Activated B cell treated with CpG ODN at 0.5 μM for 24 hours (primary cell): ENCODE measurements around the gene IER2. TPM values are rescaled to one million over a fixed set of nuclear protein-coding genes. Genes with fewer than 3 reads are reported as not detected.

ENCODE experiments used
- ATAC-seq: fragments of 200-7000 bp; cut with Tn5 transposase; one replicate; pipeline ENCODE4 v1.10.0; 2021; ENCODE audit warnings: low read depth, mild to moderate bottlenecking, moderate library complexity
- CTCF ChIA-PET: fragments of 350-600 bp; sonication (Branson Sonifier 250); formaldehyde crosslinking; loops from one replicate; lab custom pipeline; 2021; ENCODE audit warnings: antibody characterized with exemption; lab: Charles Lee
- POLR2A ChIA-PET: fragments of 350-600 bp; sonication (Branson Sonifier 250); formaldehyde crosslinking; loops from one replicate; lab custom pipeline; 2021; ENCODE audit warnings: antibody characterized with exemption; lab: Charles Lee
- DNase-seq: peaks from one replicate; pipeline ENCODE4 v3.0.0; 2022
- H3K27ac Mint-ChIP-seq: one replicate; pipeline ENCODE4 v1.8.0; 2020; ENCODE audit warnings: mixed read lengths
- H3K27me3 Mint-ChIP-seq: one replicate; pipeline ENCODE4 v1.8.0; 2021; ENCODE audit warnings: mixed read lengths
- H3K36me3 Mint-ChIP-seq: one replicate; pipeline ENCODE4 v1.8.0; 2021; ENCODE audit warnings: low read depth, mixed read lengths
- H3K4me1 Mint-ChIP-seq: one replicate; pipeline ENCODE4 v1.8.0; 2021; ENCODE audit warnings: mixed read lengths
- H3K4me3 Mint-ChIP-seq: one replicate; pipeline ENCODE4 v1.8.0; 2020; ENCODE audit warnings: mild to moderate bottlenecking, mixed read lengths
- H3K9me3 Mint-ChIP-seq: one replicate; pipeline ENCODE4 v1.8.0; 2020; ENCODE audit warnings: mixed read lengths
- intact Hi-C: fragments of 100-400 bp; cut with micrococcal nuclease; formaldehyde crosslinking; loops from one replicate; pipeline ENCODE4 v1.15.1; 2024
- total RNA-seq: library from RNA; stranded (reverse); gene quantifications from 2 replicates; pipeline ENCODE4 v1.2.3, GENCODE V29; 2022
- TF ChIP-seq, protein P1 (sequence below): fragments of 200-600 bp; IDR thresholded peaks from one replicate; pipeline ENCODE4 v1.8.0; 2022; ENCODE audit warnings: antibody characterized with exemption, mild to moderate bottlenecking

The IER2 gene, protein sequence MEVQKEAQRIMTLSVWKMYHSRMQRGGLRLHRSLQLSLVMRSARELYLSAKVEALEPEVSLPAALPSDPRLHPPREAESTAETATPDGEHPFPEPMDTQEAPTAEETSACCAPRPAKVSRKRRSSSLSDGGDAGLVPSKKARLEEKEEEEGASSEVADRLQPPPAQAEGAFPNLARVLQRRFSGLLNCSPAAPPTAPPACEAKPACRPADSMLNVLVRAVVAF
- 116 and 119 TPM in 2 replicates for total RNA-seq

DNA sequence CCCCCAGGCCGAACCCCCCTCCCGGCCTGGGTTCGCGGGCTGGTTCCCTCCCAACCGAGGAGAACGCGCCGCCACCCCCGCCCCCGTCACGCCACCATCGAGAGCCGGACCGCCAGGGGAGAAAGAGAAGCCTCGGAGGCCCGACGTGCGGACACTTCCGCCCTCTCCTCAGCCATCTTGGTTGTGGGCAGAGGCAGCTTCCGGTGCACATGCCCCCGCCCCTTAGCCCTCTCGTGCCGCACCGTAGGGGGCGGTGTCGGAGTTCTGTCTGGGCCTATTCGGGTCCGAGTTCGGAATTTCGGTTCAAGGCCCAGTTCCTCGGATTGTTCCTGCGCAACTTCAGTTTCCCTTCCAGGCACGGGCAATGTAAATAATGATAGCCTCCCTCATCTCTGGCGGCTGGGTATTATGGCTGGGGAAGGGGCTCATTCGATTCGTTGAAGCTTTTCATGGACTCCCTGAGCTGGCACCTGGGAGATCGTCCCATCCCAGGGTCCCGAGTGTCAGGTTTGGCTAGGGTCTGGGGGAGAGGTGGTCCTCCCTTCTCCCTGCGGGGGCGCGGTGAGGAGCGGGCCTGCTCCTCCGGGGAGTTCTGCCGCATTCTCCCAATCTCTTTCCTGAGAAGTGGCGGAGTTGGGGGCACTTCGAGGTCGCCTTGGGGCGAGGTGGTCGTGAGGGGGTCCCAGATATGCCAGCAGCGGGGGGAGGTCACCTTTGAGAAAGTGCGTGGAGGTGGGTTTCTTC is at the start of gene IER2, which contains the start of gene STX10:
Gene IER2, plus strand, starts transcription at position 225 of the 744 bp plus-strand sequence. CDS start 2,776 bp downstream, outside the sequence.
Gene STX10, minus strand, starts transcription at position 189 of the 744 bp plus-strand sequence. CDS start 202 bp downstream, outside the sequence.
- ATAC-seq (peak; percentile 45), DNase-seq (peak; percentile 88)
- Mint-ChIP-seq H3K27me3 (no peaks in the 10 kb centered on the region), H3K27ac (peak within 1 kb of the TSS; percentile 99), H3K9me3 (no peaks in the 10 kb centered on the region), H3K36me3 (peaks cover 44% of the 10 kb centered on the region), H3K4me3 (peak within 1 kb of the TSS; percentile 99), H3K4me1 (peaks cover 40% of the 10 kb centered on the region)
- ChIA-PET CTCF (interaction anchor here (0.9 to 1.8 kb wide), 7 partner anchors 18 to 112 kb away, joined by 3 to 18 read pairs (median 3); partner anchors contain the start of gene NACC1), POLR2A (interaction anchor here (0.6 to 5.0 kb wide), 18 partner anchors 16 to 1351 kb away, joined by 3 to 258 read pairs (median 4); partner anchors contain the start of genes LYL1, NACC1 and TRMT1)
- intact Hi-C loops: loop anchor here (1.0 to 10.0 kb wide), 9 partner anchors 16 to 987 kb away; partner anchors contain the start of genes ASF1B, CALR, LYL1 and RFX1
- TF ChIP-seq, protein P1, sequence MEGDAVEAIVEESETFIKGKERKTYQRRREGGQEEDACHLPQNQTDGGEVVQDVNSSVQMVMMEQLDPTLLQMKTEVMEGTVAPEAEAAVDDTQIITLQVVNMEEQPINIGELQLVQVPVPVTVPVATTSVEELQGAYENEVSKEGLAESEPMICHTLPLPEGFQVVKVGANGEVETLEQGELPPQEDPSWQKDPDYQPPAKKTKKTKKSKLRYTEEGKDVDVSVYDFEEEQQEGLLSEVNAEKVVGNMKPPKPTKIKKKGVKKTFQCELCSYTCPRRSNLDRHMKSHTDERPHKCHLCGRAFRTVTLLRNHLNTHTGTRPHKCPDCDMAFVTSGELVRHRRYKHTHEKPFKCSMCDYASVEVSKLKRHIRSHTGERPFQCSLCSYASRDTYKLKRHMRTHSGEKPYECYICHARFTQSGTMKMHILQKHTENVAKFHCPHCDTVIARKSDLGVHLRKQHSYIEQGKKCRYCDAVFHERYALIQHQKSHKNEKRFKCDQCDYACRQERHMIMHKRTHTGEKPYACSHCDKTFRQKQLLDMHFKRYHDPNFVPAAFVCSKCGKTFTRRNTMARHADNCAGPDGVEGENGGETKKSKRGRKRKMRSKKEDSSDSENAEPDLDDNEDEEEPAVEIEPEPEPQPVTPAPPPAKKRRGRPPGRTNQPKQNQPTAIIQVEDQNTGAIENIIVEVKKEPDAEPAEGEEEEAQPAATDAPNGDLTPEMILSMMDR: no peak

DNA sequence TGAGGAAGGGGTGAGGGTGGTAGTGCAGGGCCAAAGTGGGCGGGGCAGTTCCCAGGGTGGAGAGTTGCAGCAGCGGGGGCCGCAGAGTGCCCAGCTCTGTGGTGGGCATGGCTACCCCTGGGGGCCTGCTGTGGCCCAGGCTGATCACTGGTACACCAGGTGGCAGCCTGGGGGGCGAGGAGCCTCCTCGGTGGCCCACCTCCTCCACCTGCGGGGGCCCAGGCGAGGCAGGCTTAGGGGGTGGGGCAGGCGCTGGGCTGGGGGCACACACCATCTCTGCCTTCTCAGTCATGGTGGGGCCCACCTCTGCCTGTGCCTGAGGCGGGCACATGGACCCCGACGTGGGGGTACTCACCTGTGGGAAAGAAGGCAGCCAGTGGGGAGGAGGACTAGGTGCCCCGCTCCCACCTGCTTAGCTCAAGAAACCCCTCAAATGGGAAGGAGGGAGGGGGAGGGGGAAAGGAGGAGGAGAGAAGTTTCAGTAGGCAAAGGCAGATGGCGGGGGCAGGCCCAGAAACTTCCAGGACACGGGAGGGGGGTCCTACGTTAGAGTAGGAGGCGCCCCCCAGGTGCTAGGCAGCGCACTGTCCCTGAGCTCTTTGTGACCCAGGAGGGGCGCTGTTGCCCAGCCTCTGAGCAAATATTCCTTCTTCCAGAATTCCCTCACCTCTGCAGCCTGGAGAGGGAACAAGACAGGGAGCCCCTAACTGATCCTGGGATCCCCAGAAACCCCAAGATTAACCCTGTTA is 49.2 kb upstream of the IER2 start:
- ChIA-PET POLR2A (interaction anchor here (0.5 to 8.8 kb wide), 21 partner anchors 11 to 701 kb away, joined by 3 to 158 read pairs (median 8); partner anchors contain the start of genes DNASE2, GADD45GIP1, IER2 and NACC1), CTCF (interaction anchor here (0.8 to 1.7 kb wide), 7 partner anchors 18 to 177 kb away, joined by 3 to 6 read pairs (median 4); partner anchors contain the start of genes IER2 and STX10)
- H3K9me3 Mint-ChIP-seq: no peaks in the 10 kb centered on the region
- peaks cover 21% of the 10 kb centered on the region for H3K36me3 Mint-ChIP-seq
- ATAC-seq (no peak), DNase-seq (no peak)
- no peaks in the 10 kb centered on the region for H3K27me3 Mint-ChIP-seq
- peak overlapping the region; percentile 88 for H3K4me3 Mint-ChIP-seq
- peaks cover 79% of the 10 kb centered on the region for H3K4me1 Mint-ChIP-seq
- intact Hi-C loops: loop anchor here (5.0 kb wide), 2 partner anchors 264 to 309 kb away; partner anchors contain the start of genes JUNB and MAST1
- TF ChIP-seq, protein P1: no peak
- peak overlapping the region; percentile 90 for H3K27ac Mint-ChIP-seq

DNA sequence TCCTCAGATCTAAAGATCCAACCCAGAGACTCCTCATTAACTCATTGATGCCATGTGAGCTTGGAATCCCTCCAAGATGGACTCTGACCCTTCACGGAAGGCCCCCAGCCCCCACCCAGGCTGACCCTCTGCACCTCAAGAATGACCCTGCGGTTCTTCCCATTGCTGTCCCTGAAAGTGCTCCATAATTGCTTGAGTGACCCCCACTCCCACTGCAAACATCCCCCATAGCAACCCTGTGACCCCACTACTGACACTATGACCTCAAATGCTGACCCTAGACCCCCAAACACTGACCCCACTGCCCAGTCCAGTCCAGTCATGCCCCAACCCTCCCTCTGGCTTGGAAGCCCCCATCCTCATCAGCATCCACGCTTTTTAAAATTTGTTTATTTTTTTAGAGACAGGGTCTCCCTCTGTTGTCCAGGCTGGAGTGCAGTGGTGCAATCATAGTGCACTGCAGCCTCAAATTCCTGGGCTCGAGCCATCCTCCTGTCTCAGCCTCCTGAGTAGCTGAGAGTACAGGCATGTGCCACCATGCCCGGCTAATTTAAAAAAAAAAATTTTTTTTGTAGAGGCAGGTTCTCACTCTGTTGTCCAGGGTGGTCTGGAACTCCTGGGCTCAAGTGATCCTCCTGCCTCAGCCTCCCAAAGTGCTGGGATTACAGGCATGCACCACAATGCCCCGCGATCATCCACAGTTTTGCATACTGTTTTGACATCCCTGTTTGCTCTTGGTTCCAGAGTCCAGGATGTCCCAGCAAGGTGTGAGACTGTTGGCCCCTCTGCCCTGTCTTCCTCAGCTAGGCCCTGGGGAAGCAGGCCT is 48.4 kb upstream of the IER2 start:
- H3K36me3 Mint-ChIP-seq: peaks cover 19% of the 10 kb centered on the region
- POLR2A ChIA-PET: interaction anchor here (0.6 to 8.8 kb wide), 13 partner anchors 7 to 700 kb away, joined by 3 to 158 read pairs (median 24); partner anchors contain the start of genes IER2, NACC1, STX10 and TRMT1
- H3K9me3 Mint-ChIP-seq: no peaks in the 10 kb centered on the region
- DNase-seq: no peak
- peak overlapping the region; percentile 88 for H3K4me3 Mint-ChIP-seq
- ATAC-seq: no peak
- H3K27me3 Mint-ChIP-seq: no peaks in the 10 kb centered on the region
- H3K27ac Mint-ChIP-seq: peak overlapping the region; percentile 88
- peaks cover 77% of the 10 kb centered on the region for H3K4me1 Mint-ChIP-seq
- intact Hi-C loops: loop anchor here (2.0 to 5.0 kb wide), 4 partner anchors 49 to 745 kb away; partner anchors contain the start of genes IER2, JUNB, MAST1 and STX10
- CTCF ChIA-PET: interaction anchor here (0.8 to 1.7 kb wide), 6 partner anchors 18 to 176 kb away, joined by 3 to 6 read pairs (median 4); partner anchors contain the start of genes IER2 and STX10
- TF ChIP-seq, protein P1: no peak

DNA sequence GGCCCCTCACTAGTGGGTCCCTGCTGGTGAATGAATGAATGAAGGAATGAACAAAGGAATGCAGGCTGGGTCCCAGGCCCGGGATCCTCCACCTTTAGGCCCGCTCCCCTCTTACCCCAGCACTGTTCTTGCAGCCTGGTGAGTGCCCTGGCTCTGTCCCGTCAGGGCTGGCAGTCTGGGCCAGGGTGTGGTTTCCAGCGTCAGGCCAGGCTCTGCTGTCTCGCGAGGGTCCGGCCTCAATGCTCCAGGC is 47.9 kb upstream of the IER2 start:
- ChIA-PET CTCF (interaction anchor here (1.7 kb wide), 1 partner anchor 53 kb away, joined by 6 read pairs; no protein-coding TSS in a partner anchor), POLR2A (interaction anchor here (0.6 to 8.8 kb wide), 10 partner anchors 7 to 159 kb away, joined by 3 to 158 read pairs (median 52); partner anchors contain the start of genes IER2, NACC1, STX10 and TRMT1)
- Mint-ChIP-seq H3K27me3 (no peaks in the 10 kb centered on the region), H3K27ac (peak overlapping the region; percentile 88), H3K4me1 (peaks cover 76% of the 10 kb centered on the region), H3K36me3 (peaks cover 21% of the 10 kb centered on the region), H3K4me3 (peak overlapping the region; percentile 88), H3K9me3 (no peaks in the 10 kb centered on the region)
- ATAC-seq (no peak), DNase-seq (no peak)
- intact Hi-C loops: loop anchor here (2.0 to 5.0 kb wide), 4 partner anchors 48 to 744 kb away; partner anchors contain the start of genes IER2, JUNB, MAST1 and STX10
- TF ChIP-seq, protein P1: no peak
